ENCODE results near the gene MCF2L2. TPM values are rescaled to one million over a fixed set of nuclear protein-coding genes. Genes with fewer than 3 reads are reported as not detected.

MCF2L2 gene
- polyA plus RNA-seq, 1 donor from 2014 or later = 9.3 TPM

DNA sequence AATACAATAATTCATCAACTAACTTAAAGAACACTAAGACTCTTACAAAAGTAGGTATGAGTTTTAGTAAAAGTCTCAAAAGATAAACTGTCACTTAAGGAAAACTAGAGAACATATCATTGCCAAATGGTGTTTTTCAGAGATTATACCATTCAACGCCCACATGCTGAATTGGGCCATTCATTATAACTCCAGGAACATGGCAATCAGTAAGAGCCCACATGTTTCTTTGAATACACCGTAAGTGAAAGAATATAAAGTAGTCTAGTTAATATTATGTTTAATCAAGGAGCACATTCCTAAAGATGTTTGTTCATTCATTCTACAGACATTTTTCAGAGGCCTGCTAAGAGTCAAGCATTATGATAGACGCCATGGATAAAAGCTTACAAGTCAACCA is 152.5 kb downstream of the MCF2L2 start:
- Histone ChIP-seq H3K4me3 (ENCODE audit: low read length) (no peak overlapping the region), H3K36me3 (ENCODE audit: insufficient read depth, low read length) (peaks cover 3% of the 10 kb centered on the region), H3K9me2 (ENCODE audit: insufficient read depth, low read length) (no peaks in the 10 kb centered on the region), H3K4me2 (ENCODE audit: low read length) (no peak overlapping the region), H3K9ac (ENCODE audit: low read length) (no peak overlapping the region), H4K20me1 (ENCODE audit: insufficient read depth) (no peaks in the 10 kb centered on the region), H3F3A (ENCODE audit: insufficient read depth, low read length, poor library complexity, severe bottlenecking) (no peaks in the 10 kb centered on the region), H3K79me2 (replicated peaks; ENCODE audit: insufficient read depth, low read length) (no peaks in the 10 kb centered on the region), H3K27ac (ENCODE audit: low read length) (no peak overlapping the region), H3K9me3 (ENCODE audit: low read length) (no peaks in the 10 kb centered on the region), H3K27me3 (ENCODE audit: insufficient read depth, low read depth, low read length) (no peaks in the 10 kb centered on the region), H2AFZ (ENCODE audit: low read depth, low read length) (no peak overlapping the region)
- TF ChIP-seq EZH2 (IDR thresholded peaks at IDR 0.05; ENCODE audit: borderline replicate concordance, insufficient read depth, low read length, poor library complexity, severe bottlenecking) = no peak
- TF ChIP-seq POLR2AphosphoS5 (IDR thresholded peaks at IDR 0.05) = no peak
- no peak for TF ChIP-seq TAF1 (IDR thresholded peaks at IDR 0.05; ENCODE audit: low read depth)
- TF ChIP-seq SMC3 (conservative IDR thresholded peaks at IDR 0.05; ENCODE audit: poor library complexity) = no peak
- TF ChIP-seq RAD21 (conservative IDR thresholded peaks at IDR 0.05) = no peak
- no peak for TF ChIP-seq MXI1 (conservative IDR thresholded peaks at IDR 0.05; ENCODE audit: poor library complexity, severe bottlenecking)
- no peak for TF ChIP-seq EP300 (conservative IDR thresholded peaks at IDR 0.05; ENCODE audit: poor library complexity, severe bottlenecking)
- no peak for TF ChIP-seq REST (IDR thresholded peaks at IDR 0.05; ENCODE audit: borderline replicate concordance)
- TF ChIP-seq CTCF (IDR thresholded peaks at IDR 0.05; ENCODE audit: poor library complexity, severe bottlenecking) = no peak

- no peak for TF ChIP-seq TAF1 (IDR thresholded peaks at IDR 0.05; ENCODE audit: low read depth)
- H2AFZ ChIP-seq (ENCODE audit: low read depth, low read length) = no peak overlapping the region
- no peaks in the 10 kb centered on the region for H3K27me3 ChIP-seq (ENCODE audit: insufficient read depth, low read depth, low read length)
- no peaks in the 10 kb centered on the region for H3F3A ChIP-seq (ENCODE audit: insufficient read depth, low read length, poor library complexity, severe bottlenecking)
- H3K9me3 ChIP-seq (ENCODE audit: low read length) = no peaks in the 10 kb centered on the region
- no peaks in the 10 kb centered on the region for H4K20me1 ChIP-seq (ENCODE audit: insufficient read depth)
- H3K4me2 ChIP-seq (ENCODE audit: low read length) = no peak overlapping the region
- H3K9ac ChIP-seq (ENCODE audit: low read length) = no peak overlapping the region
- no peaks in the 10 kb centered on the region for H3K79me2 ChIP-seq (replicated peaks; ENCODE audit: insufficient read depth, low read length)
- H3K36me3 ChIP-seq (ENCODE audit: insufficient read depth, low read length) = peaks cover 6% of the 10 kb centered on the region
- no peak overlapping the region for H3K27ac ChIP-seq (ENCODE audit: low read length)
- no peaks in the 10 kb centered on the region for H3K9me2 ChIP-seq (ENCODE audit: insufficient read depth, low read length)
- H3K4me3 ChIP-seq (ENCODE audit: low read length) = no peak overlapping the region
Measured at GRCh38 chr3:183275418-183275817, 153.0 kb downstream of the MCF2L2 start.

- H3K9me2 ChIP-seq (ENCODE audit: insufficient read depth, low read length) = no peaks in the 10 kb centered on the region
- no peak overlapping the region for H3K9ac ChIP-seq (ENCODE audit: low read length)
- TF ChIP-seq SMC3 (conservative IDR thresholded peaks at IDR 0.05; ENCODE audit: poor library complexity) (no peak), RAD21 (conservative IDR thresholded peaks at IDR 0.05) (no peak), REST (IDR thresholded peaks at IDR 0.05; ENCODE audit: borderline replicate concordance) (no peak), MXI1 (conservative IDR thresholded peaks at IDR 0.05; ENCODE audit: poor library complexity, severe bottlenecking) (no peak), EP300 (conservative IDR thresholded peaks at IDR 0.05; ENCODE audit: poor library complexity, severe bottlenecking) (no peak), CTCF (IDR thresholded peaks at IDR 0.05; ENCODE audit: poor library complexity, severe bottlenecking) (no peak), POLR2AphosphoS5 (IDR thresholded peaks at IDR 0.05) (no peak), TAF1 (IDR thresholded peaks at IDR 0.05; ENCODE audit: low read depth) (no peak)
Measured at GRCh38 chr3:183274609-183275008, 153.8 kb downstream of the MCF2L2 start.

More at GRCh38 chr3:183274609-183275008, 153.8 kb downstream of the MCF2L2 start:
- H3K27ac ChIP-seq (ENCODE audit: low read length) = no peak overlapping the region
- no peak overlapping the region for H2AFZ ChIP-seq (ENCODE audit: low read depth, low read length)
- no peaks in the 10 kb centered on the region for H3F3A ChIP-seq (ENCODE audit: insufficient read depth, low read length, poor library complexity, severe bottlenecking)
- no peak overlapping the region for H3K4me2 ChIP-seq (ENCODE audit: low read length)
- H3K4me3 ChIP-seq (ENCODE audit: low read length) = no peak overlapping the region
- H3K27me3 ChIP-seq (ENCODE audit: insufficient read depth, low read depth, low read length) = no peaks in the 10 kb centered on the region
- H3K79me2 ChIP-seq (replicated peaks; ENCODE audit: insufficient read depth, low read length) = no peaks in the 10 kb centered on the region
- no peaks in the 10 kb centered on the region for H3K9me3 ChIP-seq (ENCODE audit: low read length)
- no peaks in the 10 kb centered on the region for H4K20me1 ChIP-seq (ENCODE audit: insufficient read depth)
- peaks cover 12% of the 10 kb centered on the region for H3K36me3 ChIP-seq (ENCODE audit: insufficient read depth, low read length)
